ENCODE measurements around the gene SMC6.

- TF ChIP-seq POLR2A (IDR thresholded peaks at IDR 0.05) (no peak), CTCF (IDR thresholded peaks at IDR 0.05) (no peak), POLR2AphosphoS5 (IDR thresholded peaks at IDR 0.05) (no peak)
These were observed 38.9 kb upstream of the SMC6 start for GRCh38 chr2:17792515-17792914.

All from breast epithelium (tissue), 3 donors.